Ovary (tissue), 3 donors: Measurements from ENCODE around the gene MIA.

Experiments used
- POLR2A ChIP-seq: fragments of 450-650 bp; IDR thresholded peaks from one replicate; pipeline ENCODE4 v1.6.1; 2017; ENCODE audit warnings: antibody characterized with exemption, mild to moderate bottlenecking, moderate library complexity
- TF ChIP-seq, protein P1 (sequence below), 3 donors: fragments of 450-650 bp in 2 of 3; fragments of 200-600 bp in 1 of 3; IDR thresholded peaks; one replicate each; pipeline versions ENCODE4 v1.5.1 to v1.8.0; 2016 to 2022; ENCODE audit warnings: antibody characterized with exemption in 3 of 3, mild to moderate bottlenecking in 1 of 3
- donor health status: DM: no; HTN: no; CAD: no.

DNA sequence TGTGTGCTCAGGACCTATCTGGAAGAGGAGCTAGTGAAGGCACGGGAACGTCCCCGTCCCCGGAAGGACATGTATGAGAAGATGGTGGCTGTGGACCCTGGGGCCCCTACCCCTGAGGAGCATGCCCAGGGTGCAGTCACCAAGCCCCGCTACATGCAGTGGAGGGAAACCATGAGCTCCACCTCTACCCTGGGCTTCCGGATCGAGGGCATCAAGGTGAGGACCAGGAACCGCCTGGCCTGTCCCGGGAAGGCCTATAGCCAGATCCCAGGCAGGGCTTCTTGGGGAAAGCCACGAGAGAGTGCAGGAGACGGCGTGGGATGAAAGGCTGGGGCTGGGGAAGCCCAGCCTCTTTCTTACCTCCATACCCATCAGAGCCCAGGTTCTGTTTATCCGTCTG lies 42.2 kb upstream of the MIA start:
- TF ChIP-seq, protein P1, sequence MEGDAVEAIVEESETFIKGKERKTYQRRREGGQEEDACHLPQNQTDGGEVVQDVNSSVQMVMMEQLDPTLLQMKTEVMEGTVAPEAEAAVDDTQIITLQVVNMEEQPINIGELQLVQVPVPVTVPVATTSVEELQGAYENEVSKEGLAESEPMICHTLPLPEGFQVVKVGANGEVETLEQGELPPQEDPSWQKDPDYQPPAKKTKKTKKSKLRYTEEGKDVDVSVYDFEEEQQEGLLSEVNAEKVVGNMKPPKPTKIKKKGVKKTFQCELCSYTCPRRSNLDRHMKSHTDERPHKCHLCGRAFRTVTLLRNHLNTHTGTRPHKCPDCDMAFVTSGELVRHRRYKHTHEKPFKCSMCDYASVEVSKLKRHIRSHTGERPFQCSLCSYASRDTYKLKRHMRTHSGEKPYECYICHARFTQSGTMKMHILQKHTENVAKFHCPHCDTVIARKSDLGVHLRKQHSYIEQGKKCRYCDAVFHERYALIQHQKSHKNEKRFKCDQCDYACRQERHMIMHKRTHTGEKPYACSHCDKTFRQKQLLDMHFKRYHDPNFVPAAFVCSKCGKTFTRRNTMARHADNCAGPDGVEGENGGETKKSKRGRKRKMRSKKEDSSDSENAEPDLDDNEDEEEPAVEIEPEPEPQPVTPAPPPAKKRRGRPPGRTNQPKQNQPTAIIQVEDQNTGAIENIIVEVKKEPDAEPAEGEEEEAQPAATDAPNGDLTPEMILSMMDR (IDR thresholded peaks at IDR 0.05), result no peak
- no peak for TF ChIP-seq POLR2A
